HG02973 (cell line): ENCODE measurements around the gene C19orf25.
"Not testable (repeated sequence)": the region's sequence is repeated elsewhere in the genome, so short reads cannot be mapped to it uniquely, and the experiment has no call there.

Source experiments
- ATAC-seq: cut with Tn5 transposase; IDR thresholded peaks from one replicate; pipeline ENCODE4 v1.9.1; 2021; ENCODE audit warnings: moderate library complexity; ENCODE audit not compliant: unreplicated experiment

The C19orf25 gene

DNA sequence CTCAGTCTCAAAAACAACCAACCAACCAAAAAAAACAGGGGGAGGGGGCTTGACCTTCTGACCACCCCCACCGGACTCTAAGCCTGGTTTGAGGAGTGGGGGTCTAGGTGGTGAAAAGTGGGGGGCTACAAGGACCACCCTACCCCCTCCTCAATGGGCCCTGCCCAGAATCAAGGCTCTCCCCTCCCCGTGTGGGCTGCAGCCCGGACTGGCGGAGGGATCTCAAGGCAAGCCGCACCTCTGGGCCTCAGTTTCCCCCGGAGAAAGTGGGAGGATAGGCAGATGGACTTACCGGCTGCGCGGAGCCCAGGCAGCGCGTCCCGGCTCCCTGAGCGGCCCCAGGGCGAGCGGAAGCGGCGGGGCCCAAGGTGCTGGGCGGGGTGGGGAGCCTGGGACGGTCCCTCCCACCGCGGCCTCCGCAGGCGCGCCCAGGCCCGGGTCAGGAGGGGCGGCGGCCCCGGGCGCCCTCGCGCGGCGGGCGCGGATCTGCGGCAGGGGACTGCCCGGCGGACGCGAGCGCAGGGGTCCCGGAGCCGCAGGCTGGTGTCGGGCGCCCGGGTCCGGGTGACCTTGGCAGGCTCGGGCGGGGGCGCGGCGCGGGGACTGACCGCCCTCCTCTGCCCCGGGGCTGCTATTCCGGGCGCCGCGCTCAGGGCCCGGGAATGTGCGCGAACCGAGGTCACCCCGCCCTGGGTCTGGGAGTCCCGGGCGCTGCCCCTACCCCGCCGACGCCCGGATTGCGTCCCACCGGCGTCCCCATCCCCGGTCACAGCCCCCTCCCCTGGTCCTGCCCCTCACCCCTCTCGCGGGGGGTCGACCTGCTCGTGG lies 33.9 kb upstream of the C19orf25 start, which contains the start of gene ADAMTSL5:
TSS of gene ADAMTSL5 (minus strand) at position 349 of the 828 bp plus-strand sequence. CDS start 2,076 bp downstream, outside the sequence.
- ATAC-seq = no peak

DNA sequence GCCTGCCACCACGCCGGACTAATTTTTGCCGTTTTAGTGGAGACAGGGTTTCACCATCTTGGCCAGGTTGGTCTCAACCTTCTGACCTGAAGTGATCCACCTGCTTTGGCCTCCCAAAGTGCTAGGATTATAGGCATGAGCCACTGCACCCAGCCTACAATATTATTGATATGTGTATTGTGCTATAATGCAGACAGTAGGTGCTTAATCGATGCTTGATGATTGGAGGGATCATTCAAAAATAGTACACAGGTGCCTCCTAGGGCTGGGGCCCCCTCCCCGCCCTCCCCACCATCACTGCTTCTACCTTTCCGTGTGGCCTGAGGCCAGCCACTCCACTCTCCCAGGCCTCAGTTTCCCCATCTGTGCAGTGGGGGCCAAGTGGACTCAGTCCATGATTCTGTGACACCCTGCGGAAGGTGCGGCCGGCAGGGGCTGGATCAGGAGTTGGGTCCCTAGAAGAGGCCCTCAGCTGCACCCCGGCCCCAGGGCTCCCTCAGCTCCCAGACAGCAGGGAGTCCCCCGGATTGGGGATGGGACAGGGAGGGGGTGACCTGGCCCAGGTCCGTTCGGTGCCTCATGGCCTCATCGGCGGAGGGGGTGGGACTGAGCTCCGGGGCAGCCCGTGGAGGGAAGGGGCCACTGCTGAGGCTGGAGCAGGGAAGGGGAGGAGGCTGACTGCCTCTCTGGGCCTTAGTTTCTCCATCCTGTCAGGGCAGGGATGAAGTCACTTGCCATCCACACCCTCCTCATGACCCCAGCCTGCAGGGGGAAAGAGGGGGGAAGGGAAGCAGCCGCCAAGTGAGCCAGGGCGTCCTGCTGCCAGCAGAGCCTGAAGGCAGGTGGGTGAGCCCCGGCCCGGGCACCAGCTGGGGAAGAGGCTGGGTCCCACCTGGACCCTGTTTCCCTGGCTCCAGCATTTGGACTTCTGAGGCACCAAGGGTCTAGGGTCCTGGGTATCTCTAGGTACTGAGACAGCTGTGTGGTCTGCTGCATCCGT lies 32.6 kb upstream of the C19orf25 start:
- ATAC-seq = no peak

DNA sequence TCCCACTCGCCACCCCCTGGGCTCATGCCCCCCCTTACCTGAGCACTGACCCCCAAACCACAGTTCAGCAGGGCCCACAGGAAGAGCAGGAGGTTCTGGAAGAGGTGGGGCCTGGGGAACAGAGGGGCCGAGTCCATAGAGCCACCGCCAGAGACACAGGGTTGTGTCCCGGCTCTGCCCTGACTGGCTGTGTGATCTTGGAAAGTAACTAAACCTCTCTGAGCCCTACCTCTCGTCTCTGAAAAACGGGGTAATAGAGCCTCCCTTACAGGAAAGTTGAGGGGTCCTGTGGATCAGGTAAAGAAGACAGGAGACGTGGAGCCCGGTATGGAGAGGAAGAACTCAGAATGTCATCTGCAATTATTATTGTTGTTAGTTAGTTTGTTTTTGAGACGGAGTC lies 31.8 kb upstream of the C19orf25 start:
- no peak for ATAC-seq

DNA sequence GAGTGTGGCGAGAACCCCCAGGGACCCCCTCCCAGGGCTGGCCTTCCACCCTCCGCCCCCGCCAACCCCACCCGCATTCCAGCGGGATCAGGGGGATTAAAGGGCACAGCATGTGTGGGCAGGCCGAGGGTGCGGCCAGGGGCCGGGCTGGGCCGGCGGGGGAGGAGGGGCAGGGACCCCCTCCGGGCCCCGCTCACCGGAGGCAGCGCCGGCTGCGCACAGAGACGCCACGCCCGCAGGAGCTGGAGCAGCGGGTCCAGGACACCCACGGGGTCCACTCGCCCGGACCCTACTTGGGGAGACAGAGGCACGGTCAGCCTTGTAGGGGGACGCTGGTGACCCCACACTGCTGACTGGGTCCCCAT lies 31.4 kb upstream of the C19orf25 start:
- no peak for ATAC-seq

DNA sequence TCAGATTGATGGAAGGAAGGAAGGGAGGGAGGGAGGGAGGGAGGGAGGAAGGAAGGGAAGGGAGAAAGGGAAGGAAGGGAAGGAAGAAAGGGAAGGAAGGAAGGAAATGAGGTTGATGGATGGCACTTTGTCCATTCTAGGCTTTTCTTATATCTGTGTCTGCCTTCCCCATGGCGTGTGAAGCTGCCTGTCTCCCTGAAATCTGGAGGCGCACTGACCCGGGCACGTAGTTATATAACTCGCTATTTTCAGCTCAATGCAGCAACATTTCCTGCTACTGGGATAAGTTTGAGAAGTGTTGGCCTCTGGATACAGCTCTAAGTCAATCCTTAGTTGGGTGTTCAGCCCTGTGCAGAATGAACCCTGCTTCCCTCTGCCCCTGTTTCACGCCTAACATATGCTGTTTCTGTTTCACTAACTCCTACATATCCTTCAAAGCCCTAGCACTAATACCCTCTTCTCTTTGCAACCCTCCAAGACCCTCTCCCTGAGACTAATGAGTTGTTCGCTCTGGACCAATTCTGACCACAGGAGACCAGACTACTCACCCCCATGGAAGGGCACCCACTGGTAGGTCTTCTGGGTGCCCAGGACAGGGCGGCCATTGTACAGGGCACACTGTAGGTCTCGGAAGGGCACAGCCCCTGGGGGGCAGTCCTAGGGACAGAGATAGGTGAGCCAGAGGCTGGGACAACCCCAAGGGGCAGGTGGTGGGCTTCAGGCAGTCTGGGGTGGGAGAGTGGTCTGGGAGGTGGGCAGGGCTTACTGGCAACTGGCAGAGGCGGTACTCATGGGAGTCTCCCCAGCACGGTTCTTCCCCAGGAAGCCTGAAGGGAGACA lies 30.8 kb upstream of the C19orf25 start:
- ATAC-seq = no peak

DNA sequence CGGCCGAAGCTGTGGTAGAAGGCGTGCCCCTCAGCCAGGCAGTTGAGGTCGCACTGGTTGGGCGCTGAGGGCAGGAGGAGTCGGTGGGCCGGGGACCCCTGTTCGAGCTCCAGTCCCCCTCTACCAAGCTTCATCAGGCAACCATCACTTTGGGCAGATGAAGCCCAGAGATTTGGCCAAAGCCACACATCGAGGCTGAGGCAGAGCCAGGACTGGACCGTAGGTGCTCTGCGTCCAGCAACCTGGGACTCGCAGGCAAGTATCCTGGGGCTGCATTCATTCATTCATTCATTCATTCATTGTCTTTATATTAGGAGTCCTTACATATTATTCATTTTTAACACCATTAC lies 29.5 kb upstream of the C19orf25 start:
- ATAC-seq = no peak

- no peak for ATAC-seq
These were observed 28.9 kb upstream of the C19orf25 start for GRCh38 chr19:1507763-1508506.

DNA sequence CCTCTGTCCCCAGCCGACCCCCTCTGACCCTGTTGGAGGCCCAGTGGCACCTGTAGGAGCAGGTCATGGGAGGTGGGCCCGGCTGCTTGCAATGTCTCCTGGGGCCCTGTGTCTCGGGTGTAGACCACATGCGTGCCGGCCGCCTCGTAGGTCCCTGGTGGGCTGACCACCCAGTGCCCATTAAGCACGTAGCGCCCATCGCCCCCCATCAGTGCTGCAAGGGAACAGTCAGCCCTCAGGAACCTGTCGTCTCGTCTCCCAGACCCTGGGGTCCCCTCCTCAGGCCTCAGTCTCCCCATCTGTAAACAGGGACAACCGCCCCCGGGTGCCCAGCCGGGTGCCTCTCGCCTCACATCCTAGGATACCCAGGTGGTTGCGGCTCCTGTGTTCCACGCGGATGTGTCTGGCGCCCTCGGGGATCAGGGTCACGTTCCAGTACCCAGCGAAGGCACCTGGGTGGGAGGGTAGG lies 28.2 kb upstream of the C19orf25 start:
- no peak for ATAC-seq

- no peak for ATAC-seq
These were observed 27.2 kb upstream of the C19orf25 start for GRCh38 chr19:1505991-1506881.

- no peak for ATAC-seq
These were observed 26.0 kb upstream of the C19orf25 start for GRCh38 chr19:1505012-1505411.

- ATAC-seq = no peak
These were observed 25.1 kb upstream of the C19orf25 start for GRCh38 chr19:1503925-1504773.

GRCh38 chr19:1503089-1503924 lies 24.3 kb upstream of the C19orf25 start:
- no peak for ATAC-seq

- ATAC-seq = no peak
These were observed 23.5 kb upstream of the C19orf25 start for GRCh38 chr19:1502433-1503088.

DNA sequence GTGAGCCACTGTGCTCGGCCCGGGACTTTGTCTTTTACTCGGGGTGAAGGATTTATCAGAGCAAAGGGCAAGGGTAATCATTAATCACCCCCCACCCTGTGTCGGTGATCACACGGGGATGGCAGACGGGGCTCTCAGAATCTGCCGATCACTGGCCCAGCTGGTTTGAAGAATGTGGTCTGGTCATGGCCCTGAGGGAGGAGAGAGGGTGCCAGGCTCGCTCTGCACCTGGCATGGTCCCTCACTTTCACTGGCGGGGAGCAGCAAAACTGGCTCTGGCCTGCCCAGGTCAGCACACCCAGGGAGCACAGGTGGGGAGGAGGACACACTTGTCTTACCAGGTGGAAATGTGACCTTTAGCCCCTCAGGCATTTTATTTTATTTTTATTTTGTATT lies 22.2 kb upstream of the C19orf25 start:
- no peak for ATAC-seq

- not testable (repeated sequence) for ATAC-seq
These were observed 20.2 kb upstream of the C19orf25 start for GRCh38 chr19:1499231-1499630.

DNA sequence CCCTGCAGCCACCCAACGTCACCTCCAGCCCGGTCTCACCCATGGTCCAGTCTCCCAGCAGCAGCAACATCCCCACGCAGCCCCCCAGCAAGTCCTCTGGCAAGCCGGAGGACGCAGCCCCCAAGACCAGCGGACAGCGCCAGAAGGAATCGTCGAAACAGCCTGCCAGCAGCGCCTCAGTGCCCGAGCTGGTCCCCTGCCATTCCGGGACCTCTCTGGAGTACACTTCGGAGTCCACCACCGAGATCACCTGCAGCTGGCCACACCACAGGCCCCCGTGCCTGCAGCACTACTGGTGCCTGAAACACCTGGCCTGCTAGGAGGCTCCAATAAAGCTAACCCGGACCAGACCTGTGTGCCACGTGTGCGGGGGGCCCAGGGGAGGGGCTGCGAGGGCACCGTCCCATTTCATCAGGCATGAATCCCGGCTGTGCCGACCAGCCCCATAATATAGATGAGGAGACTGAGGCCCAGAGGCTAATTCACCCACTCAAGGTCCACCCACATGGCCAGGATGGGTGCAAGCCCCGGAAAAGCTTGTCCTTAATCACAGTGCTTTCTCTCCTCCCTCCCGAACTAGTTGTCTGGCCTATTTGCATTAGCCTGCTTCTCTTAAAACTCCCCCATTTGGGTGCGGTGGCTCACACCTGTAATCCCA lies 18.7 kb upstream of the C19orf25 start:
- ATAC-seq = no peak
